ENCODE measurements around the gene FAM83F.

DNA sequence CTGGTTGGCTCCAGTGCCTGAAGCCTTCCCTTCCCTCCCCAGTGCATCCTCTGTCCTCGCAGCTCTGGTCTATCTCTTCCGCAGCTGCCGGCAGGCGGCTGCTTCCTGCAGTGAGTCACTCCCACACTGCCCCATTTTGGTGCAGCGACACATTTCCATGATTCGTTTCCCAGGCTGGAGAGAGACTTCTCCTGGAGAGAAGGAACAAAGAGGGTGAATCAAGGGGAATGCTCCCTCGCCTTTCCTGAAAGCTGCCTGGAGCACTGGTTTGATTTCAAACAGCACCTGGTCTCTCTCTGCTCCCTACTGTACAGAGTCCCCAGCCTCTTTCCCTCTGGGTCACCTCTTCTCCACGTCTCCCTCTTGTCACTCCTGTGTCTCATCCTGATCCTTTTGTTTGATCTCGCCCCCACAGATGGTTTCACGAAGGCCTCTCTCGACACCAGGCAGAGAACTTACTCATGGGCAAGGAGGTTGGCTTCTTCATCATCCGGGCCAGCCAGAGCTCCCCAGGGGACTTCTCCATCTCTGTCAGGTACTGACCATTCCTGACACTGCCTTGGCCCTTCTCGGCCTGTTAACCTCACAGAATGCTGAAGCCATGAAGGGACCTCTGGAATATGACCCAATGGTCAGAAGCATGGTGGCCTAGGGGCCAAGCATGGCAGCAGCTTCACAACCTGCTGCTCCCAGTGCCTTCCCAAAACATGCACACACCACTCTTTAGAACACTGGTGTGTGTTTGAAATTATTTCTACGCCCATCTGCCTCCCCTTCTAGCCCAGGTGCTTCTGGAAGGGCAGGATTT is 34.9 kb upstream of the FAM83F start, which contains the start of gene TMA7B:
- TF ChIP-seq, protein P1, sequence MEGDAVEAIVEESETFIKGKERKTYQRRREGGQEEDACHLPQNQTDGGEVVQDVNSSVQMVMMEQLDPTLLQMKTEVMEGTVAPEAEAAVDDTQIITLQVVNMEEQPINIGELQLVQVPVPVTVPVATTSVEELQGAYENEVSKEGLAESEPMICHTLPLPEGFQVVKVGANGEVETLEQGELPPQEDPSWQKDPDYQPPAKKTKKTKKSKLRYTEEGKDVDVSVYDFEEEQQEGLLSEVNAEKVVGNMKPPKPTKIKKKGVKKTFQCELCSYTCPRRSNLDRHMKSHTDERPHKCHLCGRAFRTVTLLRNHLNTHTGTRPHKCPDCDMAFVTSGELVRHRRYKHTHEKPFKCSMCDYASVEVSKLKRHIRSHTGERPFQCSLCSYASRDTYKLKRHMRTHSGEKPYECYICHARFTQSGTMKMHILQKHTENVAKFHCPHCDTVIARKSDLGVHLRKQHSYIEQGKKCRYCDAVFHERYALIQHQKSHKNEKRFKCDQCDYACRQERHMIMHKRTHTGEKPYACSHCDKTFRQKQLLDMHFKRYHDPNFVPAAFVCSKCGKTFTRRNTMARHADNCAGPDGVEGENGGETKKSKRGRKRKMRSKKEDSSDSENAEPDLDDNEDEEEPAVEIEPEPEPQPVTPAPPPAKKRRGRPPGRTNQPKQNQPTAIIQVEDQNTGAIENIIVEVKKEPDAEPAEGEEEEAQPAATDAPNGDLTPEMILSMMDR (IDR thresholded peaks at IDR 0.05; ENCODE audit: insufficient read depth, low read length, poor library complexity, severe bottlenecking), result no peak
- TF ChIP-seq EZH2phosphoT487 (conservative IDR thresholded peaks at IDR 0.05; ENCODE audit: low read length), result no peak
